Measurements from ENCODE around the gene OR4L1.

- TF ChIP-seq POLR2A (IDR thresholded peaks at IDR 0.05; ENCODE audit: low read length) (no peak), GATA1 (IDR thresholded peaks at IDR 0.05; ENCODE audit: low read depth, low read length) (no peak)
Measured at GRCh38 chr14:20093442-20093841, 33.6 kb downstream of the OR4L1 start.

Measured in erythroblast (primary cell).